ENCODE data around the gene DNAJB11. TPM values are rescaled to one million over a fixed set of nuclear protein-coding genes. Genes with fewer than 3 reads are reported as not detected.

The DNAJB11 gene
- total RNA-seq, 1 experiment from 2014 or later = 54.3 TPM

GRCh38 chr3:186603159-186603558 lies 32.6 kb downstream of the DNAJB11 start:
- ChIA-PET CTCF (interaction anchor here (0.8 kb wide), 1 partner anchor 14 kb away, joined by 3 read pairs; no protein-coding TSS in a partner anchor), POLR2A (no interaction called here), RAD21 (ENCODE audit: low non-redundant PET in 1 of 2, low total read pairs in 2 of 2, uncharacterized antibody in 2 of 2, unreplicated experiment in 2 of 2) (no interaction called here)
- Histone ChIP-seq H2AFZ (ENCODE audit: low read depth, low read length, poor library complexity, severe bottlenecking) (no peak overlapping the region), H3K4me1 (ENCODE audit: control insufficient read depth in 1 of 2, insufficient read depth in 2 of 2, low read length in 2 of 2) (no peaks in the 10 kb centered on the region), H3K9ac (ENCODE audit: low read length) (no peak overlapping the region), H4K20me1 (ENCODE audit: insufficient read depth) (no peaks in the 10 kb centered on the region), H3K9me2 (ENCODE audit: insufficient read depth) (no peaks in the 10 kb centered on the region), H3K4me2 (ENCODE audit: low read length) (no peak overlapping the region), H3K27ac (ENCODE audit: low read depth, low read length) (no peak overlapping the region), H3K4me3 (replicated peaks in 1 of 2; ENCODE audit: low read depth in 1 of 2, low read length in 2 of 2) (no peak overlapping the region), H3K9me3 (ENCODE audit: control insufficient read depth in 1 of 2, insufficient read depth in 1 of 2, low read depth in 1 of 2, low read length in 2 of 2) (no peaks in the 10 kb centered on the region), H3K36me3 (ENCODE audit: control insufficient read depth in 1 of 2, insufficient read depth in 2 of 2, low read length in 2 of 2) (no peaks in the 10 kb centered on the region), H3K79me2 (ENCODE audit: insufficient read depth, low read length) (no peaks in the 10 kb centered on the region), H3K27me3 (ENCODE audit: insufficient read depth, low read length) (no peaks in the 10 kb centered on the region)
- TF ChIP-seq CBX3 (IDR thresholded peaks at IDR 0.05; ENCODE audit: low read depth) = no peak
- TF ChIP-seq, protein P1, sequence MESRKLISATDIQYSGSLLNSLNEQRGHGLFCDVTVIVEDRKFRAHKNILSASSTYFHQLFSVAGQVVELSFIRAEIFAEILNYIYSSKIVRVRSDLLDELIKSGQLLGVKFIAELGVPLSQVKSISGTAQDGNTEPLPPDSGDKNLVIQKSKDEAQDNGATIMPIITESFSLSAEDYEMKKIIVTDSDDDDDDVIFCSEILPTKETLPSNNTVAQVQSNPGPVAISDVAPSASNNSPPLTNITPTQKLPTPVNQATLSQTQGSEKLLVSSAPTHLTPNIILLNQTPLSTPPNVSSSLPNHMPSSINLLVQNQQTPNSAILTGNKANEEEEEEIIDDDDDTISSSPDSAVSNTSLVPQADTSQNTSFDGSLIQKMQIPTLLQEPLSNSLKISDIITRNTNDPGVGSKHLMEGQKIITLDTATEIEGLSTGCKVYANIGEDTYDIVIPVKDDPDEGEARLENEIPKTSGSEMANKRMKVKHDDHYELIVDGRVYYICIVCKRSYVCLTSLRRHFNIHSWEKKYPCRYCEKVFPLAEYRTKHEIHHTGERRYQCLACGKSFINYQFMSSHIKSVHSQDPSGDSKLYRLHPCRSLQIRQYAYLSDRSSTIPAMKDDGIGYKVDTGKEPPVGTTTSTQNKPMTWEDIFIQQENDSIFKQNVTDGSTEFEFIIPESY (IDR thresholded peaks at IDR 0.05; ENCODE audit: extremely low read depth, insufficient replicate concordance, low read length) = no peak
- no peak for TF ChIP-seq SRF (IDR thresholded peaks at IDR 0.05; ENCODE audit: low read depth)
- no peak for TF ChIP-seq ZFX (IDR thresholded peaks at IDR 0.05)
- TF ChIP-seq, protein P2, sequence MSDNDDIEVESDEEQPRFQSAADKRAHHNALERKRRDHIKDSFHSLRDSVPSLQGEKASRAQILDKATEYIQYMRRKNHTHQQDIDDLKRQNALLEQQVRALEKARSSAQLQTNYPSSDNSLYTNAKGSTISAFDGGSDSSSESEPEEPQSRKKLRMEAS (IDR thresholded peaks at IDR 0.05) = no peak
- TF ChIP-seq EZH2phosphoT487 (IDR thresholded peaks at IDR 0.05; ENCODE audit: borderline replicate concordance) = no peak
- no peak for TF ChIP-seq SIN3A (IDR thresholded peaks at IDR 0.05; ENCODE audit: low read depth)
- TF ChIP-seq JUND (IDR thresholded peaks at IDR 0.05) = no peak
- no peak for TF ChIP-seq EGR1 (IDR thresholded peaks at IDR 0.05; ENCODE audit: low read depth)
- TF ChIP-seq, protein P3, sequence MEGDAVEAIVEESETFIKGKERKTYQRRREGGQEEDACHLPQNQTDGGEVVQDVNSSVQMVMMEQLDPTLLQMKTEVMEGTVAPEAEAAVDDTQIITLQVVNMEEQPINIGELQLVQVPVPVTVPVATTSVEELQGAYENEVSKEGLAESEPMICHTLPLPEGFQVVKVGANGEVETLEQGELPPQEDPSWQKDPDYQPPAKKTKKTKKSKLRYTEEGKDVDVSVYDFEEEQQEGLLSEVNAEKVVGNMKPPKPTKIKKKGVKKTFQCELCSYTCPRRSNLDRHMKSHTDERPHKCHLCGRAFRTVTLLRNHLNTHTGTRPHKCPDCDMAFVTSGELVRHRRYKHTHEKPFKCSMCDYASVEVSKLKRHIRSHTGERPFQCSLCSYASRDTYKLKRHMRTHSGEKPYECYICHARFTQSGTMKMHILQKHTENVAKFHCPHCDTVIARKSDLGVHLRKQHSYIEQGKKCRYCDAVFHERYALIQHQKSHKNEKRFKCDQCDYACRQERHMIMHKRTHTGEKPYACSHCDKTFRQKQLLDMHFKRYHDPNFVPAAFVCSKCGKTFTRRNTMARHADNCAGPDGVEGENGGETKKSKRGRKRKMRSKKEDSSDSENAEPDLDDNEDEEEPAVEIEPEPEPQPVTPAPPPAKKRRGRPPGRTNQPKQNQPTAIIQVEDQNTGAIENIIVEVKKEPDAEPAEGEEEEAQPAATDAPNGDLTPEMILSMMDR (IDR thresholded peaks at IDR 0.05 in 2 of 3, conservative IDR thresholded peaks at IDR 0.05 in 1 of 3; ENCODE audit: borderline replicate concordance in 1 of 3, insufficient read depth in 1 of 3, low read depth in 2 of 3, low read length in 2 of 3) = no peak
- no peak for TF ChIP-seq YY1 (IDR thresholded peaks at IDR 0.05; ENCODE audit: extremely low read depth, insufficient replicate concordance, low read depth, low read length)
- TF ChIP-seq ATF3 (IDR thresholded peaks at IDR 0.05) = no peak
- no peak for TF ChIP-seq SP1 (IDR thresholded peaks at IDR 0.05; ENCODE audit: low read depth)
- no TSS peak for BruUV-seq (replicated peaks)
- DNase-seq (ENCODE audit: low read depth, low spot score) (no peak), ATAC-seq (no peak)
- intact Hi-C loops (cut with micrococcal nuclease) = no loop called here

Data from HCT116 (cell line).